ENCODE data around the gene AMACR.

Gene AMACR

GRCh38 chr5:33938507-33938796 lies 69.4 kb downstream of the AMACR start:
- no peak overlapping the region for H3K27ac ChIP-seq
- TF ChIP-seq ZFX (IDR thresholded peaks at IDR 0.05) = no peak
- TF ChIP-seq, protein P1, sequence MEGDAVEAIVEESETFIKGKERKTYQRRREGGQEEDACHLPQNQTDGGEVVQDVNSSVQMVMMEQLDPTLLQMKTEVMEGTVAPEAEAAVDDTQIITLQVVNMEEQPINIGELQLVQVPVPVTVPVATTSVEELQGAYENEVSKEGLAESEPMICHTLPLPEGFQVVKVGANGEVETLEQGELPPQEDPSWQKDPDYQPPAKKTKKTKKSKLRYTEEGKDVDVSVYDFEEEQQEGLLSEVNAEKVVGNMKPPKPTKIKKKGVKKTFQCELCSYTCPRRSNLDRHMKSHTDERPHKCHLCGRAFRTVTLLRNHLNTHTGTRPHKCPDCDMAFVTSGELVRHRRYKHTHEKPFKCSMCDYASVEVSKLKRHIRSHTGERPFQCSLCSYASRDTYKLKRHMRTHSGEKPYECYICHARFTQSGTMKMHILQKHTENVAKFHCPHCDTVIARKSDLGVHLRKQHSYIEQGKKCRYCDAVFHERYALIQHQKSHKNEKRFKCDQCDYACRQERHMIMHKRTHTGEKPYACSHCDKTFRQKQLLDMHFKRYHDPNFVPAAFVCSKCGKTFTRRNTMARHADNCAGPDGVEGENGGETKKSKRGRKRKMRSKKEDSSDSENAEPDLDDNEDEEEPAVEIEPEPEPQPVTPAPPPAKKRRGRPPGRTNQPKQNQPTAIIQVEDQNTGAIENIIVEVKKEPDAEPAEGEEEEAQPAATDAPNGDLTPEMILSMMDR (conservative IDR thresholded peaks at IDR 0.05) = no peak

DNA sequence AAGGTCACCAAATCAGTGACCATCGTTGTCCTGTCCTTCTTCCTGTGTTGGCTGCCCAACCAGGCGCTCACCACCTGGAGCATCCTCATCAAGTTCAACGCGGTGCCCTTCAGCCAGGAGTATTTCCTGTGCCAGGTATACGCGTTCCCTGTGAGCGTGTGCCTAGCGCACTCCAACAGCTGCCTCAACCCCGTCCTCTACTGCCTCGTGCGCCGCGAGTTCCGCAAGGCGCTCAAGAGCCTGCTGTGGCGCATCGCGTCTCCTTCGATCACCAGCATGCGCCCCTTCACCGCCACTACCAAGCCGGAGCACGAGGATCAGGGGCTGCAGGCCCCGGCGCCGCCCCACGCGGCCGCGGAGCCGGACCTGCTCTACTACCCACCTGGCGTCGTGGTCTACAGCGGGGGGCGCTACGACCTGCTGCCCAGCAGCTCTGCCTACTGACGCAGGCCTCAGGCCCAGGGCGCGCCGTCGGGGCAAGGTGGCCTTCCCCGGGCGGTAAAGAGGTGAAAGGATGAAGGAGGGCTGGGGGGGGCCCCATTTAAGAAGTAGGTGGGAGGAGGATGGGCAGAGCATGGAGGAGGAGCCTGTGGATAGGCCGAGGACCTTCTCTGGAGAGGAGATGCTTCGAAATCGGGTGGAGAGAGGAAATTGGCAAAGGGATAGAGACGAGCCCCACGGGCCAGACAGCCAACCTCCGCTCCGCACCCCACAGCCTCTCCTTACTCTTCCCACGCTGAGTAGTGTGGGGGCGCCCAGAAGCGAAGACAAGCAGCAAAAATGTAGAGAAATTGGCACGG lies 69.9 kb downstream of the AMACR start:
- TF ChIP-seq, protein P1 (conservative IDR thresholded peaks at IDR 0.05) = no peak
- TF ChIP-seq ZFX (IDR thresholded peaks at IDR 0.05) = no peak
- H3K27ac ChIP-seq = no peak overlapping the region

DNA sequence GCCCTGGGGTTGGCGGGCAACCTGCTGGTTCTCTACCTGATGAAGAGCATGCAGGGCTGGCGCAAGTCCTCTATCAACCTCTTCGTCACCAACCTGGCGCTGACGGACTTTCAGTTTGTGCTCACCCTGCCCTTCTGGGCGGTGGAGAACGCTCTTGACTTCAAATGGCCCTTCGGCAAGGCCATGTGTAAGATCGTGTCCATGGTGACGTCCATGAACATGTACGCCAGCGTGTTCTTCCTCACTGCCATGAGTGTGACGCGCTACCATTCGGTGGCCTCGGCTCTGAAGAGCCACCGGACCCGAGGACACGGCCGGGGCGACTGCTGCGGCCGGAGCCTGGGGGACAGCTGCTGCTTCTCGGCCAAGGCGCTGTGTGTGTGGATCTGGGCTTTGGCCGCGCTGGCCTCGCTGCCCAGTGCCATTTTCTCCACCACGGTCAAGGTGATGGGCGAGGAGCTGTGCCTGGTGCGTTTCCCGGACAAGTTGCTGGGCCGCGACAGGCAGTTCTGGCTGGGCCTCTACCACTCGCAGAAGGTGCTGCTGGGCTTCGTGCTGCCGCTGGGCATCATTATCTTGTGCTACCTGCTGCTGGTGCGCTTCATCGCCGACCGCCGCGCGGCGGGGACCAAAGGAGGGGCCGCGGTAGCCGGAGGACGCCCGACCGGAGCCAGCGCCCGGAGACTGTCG lies 70.7 kb downstream of the AMACR start:
- TF ChIP-seq, protein P1 (conservative IDR thresholded peaks at IDR 0.05) = no peak
- no peak for TF ChIP-seq ZFX (IDR thresholded peaks at IDR 0.05)
- H3K27ac ChIP-seq = no peak overlapping the region

DNA sequence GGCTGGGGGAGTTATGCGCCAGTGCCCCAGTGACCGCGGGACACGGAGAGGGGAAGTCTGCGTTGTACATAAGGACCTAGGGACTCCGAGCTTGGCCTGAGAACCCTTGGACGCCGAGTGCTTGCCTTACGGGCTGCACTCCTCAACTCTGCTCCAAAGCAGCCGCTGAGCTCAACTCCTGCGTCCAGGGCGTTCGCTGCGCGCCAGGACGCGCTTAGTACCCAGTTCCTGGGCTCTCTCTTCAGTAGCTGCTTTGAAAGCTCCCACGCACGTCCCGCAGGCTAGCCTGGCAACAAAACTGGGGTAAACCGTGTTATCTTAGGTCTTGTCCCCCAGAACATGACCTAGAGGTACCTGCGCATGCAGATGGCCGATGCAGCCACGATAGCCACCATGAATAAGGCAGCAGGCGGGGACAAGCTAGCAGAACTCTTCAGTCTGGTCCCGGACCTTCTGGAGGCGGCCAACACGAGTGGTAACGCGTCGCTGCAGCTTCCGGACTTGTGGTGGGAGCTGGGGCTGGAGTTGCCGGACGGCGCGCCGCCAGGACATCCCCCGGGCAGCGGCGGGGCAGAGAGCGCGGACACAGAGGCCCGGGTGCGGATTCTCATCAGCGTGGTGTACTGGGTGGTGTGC lies 71.4 kb downstream of the AMACR start, which contains the start of gene RXFP3:
TSS of gene RXFP3 (plus strand) at position 6 of the 636 bp plus-strand sequence. CDS start at position 361, 355 bp downstream.
- H3K27ac ChIP-seq = no peak within 1 kb of the TSS
- no peak for TF ChIP-seq ZFX (IDR thresholded peaks at IDR 0.05)
- TF ChIP-seq, protein P1 (conservative IDR thresholded peaks at IDR 0.05) = no peak
